Gastrocnemius medialis (tissue), 4 donors: ENCODE measurements around the gene CERS6. TPM values are rescaled to one million over a fixed set of nuclear protein-coding genes. Genes with fewer than 3 reads are reported as not detected.

ENCODE experiments used
- ATAC-seq, 2 donors: fragments of 150-250 bp; one replicate each; pipeline ENCODE4 v1.9.1; 2016
- DNase-seq, 2 donors: peaks; one replicate each; pipeline ENCODE4 v3.0.0-alpha.2; 2019
- H3K27ac ChIP-seq, 4 donors: fragments of 200-600 bp; sonication (generic); 1 replicate in 1 of 4; 2 replicates in 3 of 4; pipeline ENCODE4 v1.5.1; 2016 to 2018; ENCODE audit warnings: mild to moderate bottlenecking in 2 of 4, moderate library complexity in 1 of 4
- H3K27me3 ChIP-seq, 3 donors: fragments of 200-600 bp; sonication (generic) in 2 of 3; 1 replicate in 1 of 3; 2 replicates in 2 of 3; pipeline versions ENCODE4 v1.5.1 to v1.6.0; 2016 to 2019; ENCODE audit warnings: mild to moderate bottlenecking in 1 of 3, moderate library complexity in 1 of 3
- H3K36me3 ChIP-seq, 2 donors: fragments of 200-600 bp; sonication (generic) in 1 of 2; one replicate each; pipeline ENCODE4 v1.5.1; 2017 to 2018
- H3K4me1 ChIP-seq, 2 donors: fragments of 200-600 bp; sonication (generic) in 1 of 2; one replicate each; pipeline ENCODE4 v1.5.1; 2016 to 2017; ENCODE audit warnings: mild to moderate bottlenecking in 2 of 2
- H3K4me3 ChIP-seq, 4 donors: fragments of 200-600 bp; sonication (generic) in 3 of 4; 1 replicate in 1 of 4; 2 replicates in 3 of 4; pipeline ENCODE4 v1.5.1; 2016 to 2019; ENCODE audit warnings: mild to moderate bottlenecking in 2 of 4
- H3K9me3 ChIP-seq, 3 donors: fragments of 200-600 bp; sonication (generic) in 2 of 3; 1 replicate in 1 of 3; 2 replicates in 2 of 3; pipeline ENCODE4 v1.5.1; 2016 to 2019
- CTCF ChIP-seq, 5 experiments: fragments of 450-650 bp in 3 of 5; fragments of 200-600 bp in 2 of 5; sonication (generic) in 2 of 5; IDR thresholded peaks in 4 of 5; conservative IDR thresholded peaks in 1 of 5; 1 replicate in 4 of 5; 2 replicates in 1 of 5; pipeline ENCODE4 v1.5.1; 2016 to 2019; ENCODE audit warnings: antibody characterized with exemption in 5 of 5, mild to moderate bottlenecking in 3 of 5, moderate library complexity in 3 of 5
- POLR2A ChIP-seq, 2 donors: fragments of 450-650 bp; IDR thresholded peaks; one replicate each; pipeline ENCODE4 v1.6.1; 2017; ENCODE audit warnings: antibody characterized with exemption in 2 of 2, mild to moderate bottlenecking in 2 of 2, moderate library complexity in 2 of 2
- in situ Hi-C, 4 donors: fragments of 200-750 bp; cut with MboI; loops; one replicate each; pipeline versions ENCODE4 v1.15.0 to v1.8.0; 2017; ENCODE audit warnings: low sequenced_read_pairs in 4 of 4
- intact Hi-C: fragments of 100-400 bp; cut with DNase I; formaldehyde crosslinking; loops from one replicate; pipeline ENCODE4 v1.15.1; 2023; ENCODE audit warnings: low total_unique reads
- total RNA-seq, 4 donors: library from RNA; depleted of rRNA; stranded (reverse); fragments of >200 nt; gene quantifications; one replicate each; pipeline versions ENCODE4 v1.1.0 to v1.2.3, GENCODE V29; 2016

Gene CERS6
- total RNA-seq, 4 donors from 2014 or later: 11.9 to 18.0 (median 14.7) TPM

DNA sequence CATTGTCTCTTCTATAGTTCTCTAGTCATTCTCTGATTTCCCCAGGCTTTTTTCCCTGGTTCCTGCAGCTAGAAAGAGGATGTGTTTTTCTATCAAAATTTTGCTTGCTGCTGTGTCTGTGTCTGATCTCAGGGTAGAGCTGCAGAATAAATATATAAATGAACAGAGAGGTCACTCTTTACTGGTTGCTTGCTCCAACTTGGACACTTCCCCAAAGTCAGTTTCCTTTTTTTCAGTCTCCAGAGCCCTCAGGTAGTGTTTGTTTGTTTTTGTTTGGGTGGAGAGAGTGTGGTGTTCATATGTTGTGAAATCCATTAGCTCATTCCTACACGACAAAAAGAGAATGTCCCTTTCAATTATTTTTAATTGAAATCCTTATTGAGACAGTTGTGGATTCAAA, 85.8 kb downstream of the CERS6 start:
- Histone ChIP-seq H3K36me3 (no peaks in the 10 kb centered on the region), H3K9me3 (no peaks in the 10 kb centered on the region), H3K4me1 (peaks cover 3 to 8% of the 10 kb centered on the region in 2 donors), H3K4me3 (no peak overlapping the region), H3K27ac (no peak overlapping the region), H3K27me3 (no peaks in the 10 kb centered on the region)
- ATAC-seq (no peak), DNase-seq (no peak)
- TF ChIP-seq CTCF (IDR thresholded peaks at IDR 0.05 in 4 of 5, conservative IDR thresholded peaks at IDR 0.05 in 1 of 5) (no peak), POLR2A (IDR thresholded peaks at IDR 0.05) (no peak)
- in situ Hi-C loops: no loop called here
- intact Hi-C loops: no loop called here

DNA sequence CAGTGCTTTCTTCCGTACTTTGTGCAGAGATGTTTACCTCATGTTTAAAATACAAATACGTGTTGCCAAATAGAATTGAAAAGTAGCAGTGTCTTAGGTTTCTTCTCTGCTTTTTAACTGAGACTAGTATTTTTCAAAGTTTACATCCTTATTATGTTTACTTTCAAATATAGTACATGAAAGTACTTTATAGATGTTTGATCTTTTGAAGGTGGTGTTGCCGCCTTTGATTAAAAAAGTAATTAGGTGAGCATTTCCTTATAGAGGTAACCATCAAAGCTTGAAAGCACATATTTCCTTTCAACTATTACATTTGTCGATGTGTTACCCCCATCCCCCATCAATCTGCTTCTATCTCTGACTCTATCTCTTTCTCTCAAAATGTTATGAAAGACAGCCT, 87.0 kb downstream of the CERS6 start:
- Histone ChIP-seq H3K9me3 (no peaks in the 10 kb centered on the region), H3K27ac (no peak overlapping the region), H3K27me3 (no peaks in the 10 kb centered on the region), H3K36me3 (no peaks in the 10 kb centered on the region), H3K4me3 (no peak overlapping the region), H3K4me1 (peaks cover 3 to 8% of the 10 kb centered on the region in 2 donors)
- in situ Hi-C loops (no loop called here), intact Hi-C loops (no loop called here)
- ATAC-seq: no peak
- no peak for TF ChIP-seq CTCF (IDR thresholded peaks at IDR 0.05 in 4 of 5, conservative IDR thresholded peaks at IDR 0.05 in 1 of 5)
- TF ChIP-seq POLR2A (IDR thresholded peaks at IDR 0.05): no peak
- no peak for DNase-seq

GRCh38 chr2:168543935-168544334, 87.9 kb downstream of the CERS6 start:
- Histone ChIP-seq H3K4me3 (no peak overlapping the region), H3K4me1 (peaks cover 3 to 8% of the 10 kb centered on the region in 2 donors), H3K36me3 (no peaks in the 10 kb centered on the region), H3K27me3 (no peaks in the 10 kb centered on the region), H3K9me3 (no peaks in the 10 kb centered on the region), H3K27ac (no peak overlapping the region)
- no peak for TF ChIP-seq CTCF (IDR thresholded peaks at IDR 0.05 in 4 of 5, conservative IDR thresholded peaks at IDR 0.05 in 1 of 5)
- no peak for TF ChIP-seq POLR2A (IDR thresholded peaks at IDR 0.05)
- in situ Hi-C loops: no loop called here
- no peak for ATAC-seq
- DNase-seq: no peak
- intact Hi-C loops: no loop called here

- TF ChIP-seq POLR2A (IDR thresholded peaks at IDR 0.05): no peak
- TF ChIP-seq CTCF (IDR thresholded peaks at IDR 0.05 in 4 of 5, conservative IDR thresholded peaks at IDR 0.05 in 1 of 5): no peak
- in situ Hi-C loops (no loop called here), intact Hi-C loops (no loop called here)
- no peaks in the 10 kb centered on the region for H3K9me3 ChIP-seq
- no peak overlapping the region for H3K27ac ChIP-seq
- ATAC-seq: peak; percentile 86 to 94
- H3K4me3 ChIP-seq: no peak overlapping the region
- no peaks in the 10 kb centered on the region for H3K27me3 ChIP-seq
- no peaks in the 10 kb centered on the region for H3K36me3 ChIP-seq
- DNase-seq: no peak
- peaks cover 3 to 8% of the 10 kb centered on the region in 2 donors for H3K4me1 ChIP-seq
Observed at GRCh38 chr2:168545439-168546082, 89.5 kb downstream of the CERS6 start.

DNA sequence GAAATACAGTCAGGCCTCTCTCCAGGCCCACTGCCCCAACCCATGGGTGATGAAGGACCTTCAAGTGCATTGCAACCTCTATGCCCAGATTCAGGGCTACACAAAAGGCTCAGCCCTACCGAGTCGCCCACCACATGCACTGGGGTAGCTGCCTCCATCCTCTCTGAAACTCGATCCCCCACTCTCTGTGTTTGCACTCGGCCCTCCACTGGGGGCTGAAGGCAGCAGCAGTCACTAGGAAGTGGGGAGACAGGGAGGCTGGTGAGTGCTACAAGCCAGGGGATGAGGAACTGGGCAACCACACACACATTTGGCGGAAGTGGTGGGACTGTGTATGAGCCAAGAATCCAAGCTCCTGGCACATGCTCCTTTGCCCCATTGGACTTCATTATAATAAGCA, 94.6 kb downstream of the CERS6 start:
- Histone ChIP-seq H3K27me3 (no peaks in the 10 kb centered on the region), H3K27ac (no peak overlapping the region), H3K4me1 (peaks cover 0 to under 1% of the 10 kb centered on the region in 2 donors), H3K9me3 (no peaks in the 10 kb centered on the region), H3K4me3 (no peak overlapping the region), H3K36me3 (no peaks in the 10 kb centered on the region)
- ATAC-seq: no peak
- no peak for DNase-seq
- TF ChIP-seq POLR2A (IDR thresholded peaks at IDR 0.05): no peak
- no peak for TF ChIP-seq CTCF (IDR thresholded peaks at IDR 0.05 in 4 of 5, conservative IDR thresholded peaks at IDR 0.05 in 1 of 5)
- intact Hi-C loops (no loop called here), in situ Hi-C loops (no loop called here)
